SW480 (cell line): ENCODE data around the gene MED26.
A peak's percentile ranks its signal among the peaks of the same experiment; 100 is the strongest.
"Not testable (repeated sequence)": the region's sequence is repeated elsewhere in the genome, so short reads cannot be mapped to it uniquely, and the experiment has no call there.

Source experiments
- DNase-seq: peaks from one replicate; pipeline ENCODE4 v3.0.0-alpha.2; 2016; ENCODE audit warnings: low spot score

Gene MED26

DNA sequence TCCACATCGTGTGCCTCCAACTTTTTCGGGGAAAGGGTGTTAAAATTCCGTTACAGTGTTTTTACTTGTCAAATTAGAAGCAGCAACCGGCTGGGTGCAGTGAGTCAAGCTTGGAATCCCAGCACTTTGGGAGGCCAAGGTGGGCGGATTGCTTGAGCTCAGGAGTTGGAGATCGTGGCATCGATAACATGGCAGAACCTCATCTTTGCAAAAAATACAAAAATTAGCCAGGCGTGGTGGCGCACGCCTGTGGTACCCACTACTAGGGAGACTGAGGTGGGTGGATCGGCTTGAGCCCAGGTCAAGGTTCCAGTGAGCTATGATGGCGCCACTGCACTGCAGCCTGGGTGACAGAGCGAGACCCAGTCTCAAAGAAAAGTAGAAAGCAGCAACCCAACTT, 54.7 kb downstream of the MED26 start:
- no peak for DNase-seq

DNA sequence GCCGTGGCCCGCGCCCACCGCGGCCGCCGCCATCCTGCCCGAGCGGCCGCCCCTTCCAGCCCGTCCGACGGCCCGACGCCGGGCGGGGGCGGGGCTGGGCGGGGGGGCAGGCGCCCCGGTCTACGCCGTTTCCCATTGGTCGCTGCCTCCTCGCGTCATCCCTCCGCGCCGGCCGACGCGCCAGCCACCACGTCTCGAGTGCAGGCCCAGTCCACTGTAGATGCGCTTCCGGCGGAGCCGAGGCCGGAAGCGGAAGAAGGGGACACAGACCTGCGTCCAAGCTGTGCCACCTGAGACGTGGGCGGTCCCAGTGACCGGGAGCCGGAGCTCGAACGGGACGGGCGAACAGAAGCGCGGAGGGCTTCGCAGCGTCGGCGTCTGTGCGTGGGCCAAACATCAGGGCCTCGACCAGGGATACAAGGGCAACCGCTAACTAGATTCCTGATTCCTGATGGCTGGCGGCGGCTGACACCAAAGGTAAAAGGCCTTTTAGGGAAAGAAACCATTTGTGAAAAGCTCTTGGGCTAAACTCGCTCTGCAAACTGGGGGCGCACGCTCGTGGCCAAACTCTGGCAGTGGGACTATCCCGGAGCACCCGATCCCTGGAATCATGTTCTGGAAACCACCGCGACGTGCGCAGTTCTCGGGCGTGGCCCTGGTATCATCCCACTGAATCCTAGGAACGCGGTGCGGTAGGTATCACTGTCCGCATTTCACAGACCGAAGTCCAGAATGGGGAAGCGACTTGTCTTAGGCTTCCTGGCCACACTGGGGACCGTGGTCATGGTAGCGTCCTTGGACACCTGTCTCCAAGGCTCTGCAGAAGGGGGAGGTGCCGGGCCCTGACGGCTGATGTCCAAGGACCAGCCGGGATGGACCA, 55.4 kb downstream of the MED26 start, which contains the start of gene SLC35E1:
Gene SLC35E1, minus strand, starts transcription at position 84 of the 880 bp plus-strand sequence. Its CDS starts 51 bp downstream, at position 33.
- DNase-seq, result peak; percentile 97

DNA sequence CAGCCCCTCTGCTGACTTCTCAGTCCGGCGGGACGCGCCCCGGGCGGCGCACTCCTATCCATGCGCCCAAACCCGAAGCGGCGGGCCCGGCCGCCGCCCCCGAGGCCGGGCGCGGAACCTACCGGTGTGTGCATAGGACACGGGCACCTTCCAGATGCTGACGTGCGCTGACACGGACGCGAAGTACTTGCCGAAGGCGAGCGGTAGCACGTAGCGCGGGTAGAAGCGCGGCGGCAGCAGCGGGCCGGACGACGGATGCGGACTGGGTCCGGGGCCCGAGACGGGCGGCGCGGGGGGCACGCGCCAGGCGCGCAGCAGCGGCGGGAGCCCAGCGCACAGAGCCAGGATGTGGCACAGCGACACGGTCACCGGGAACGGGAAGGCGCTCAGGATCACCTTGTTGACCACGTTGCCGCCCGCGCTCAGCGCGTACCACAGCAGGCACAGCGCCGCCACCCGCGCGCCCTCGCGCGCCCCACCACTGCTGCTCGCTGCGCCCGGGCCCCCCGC, 56.1 kb downstream of the MED26 start:
- DNase-seq, result no peak

GRCh38 chr19:16571283-16571682, 56.7 kb downstream of the MED26 start:
- DNase-seq, result no peak

DNA sequence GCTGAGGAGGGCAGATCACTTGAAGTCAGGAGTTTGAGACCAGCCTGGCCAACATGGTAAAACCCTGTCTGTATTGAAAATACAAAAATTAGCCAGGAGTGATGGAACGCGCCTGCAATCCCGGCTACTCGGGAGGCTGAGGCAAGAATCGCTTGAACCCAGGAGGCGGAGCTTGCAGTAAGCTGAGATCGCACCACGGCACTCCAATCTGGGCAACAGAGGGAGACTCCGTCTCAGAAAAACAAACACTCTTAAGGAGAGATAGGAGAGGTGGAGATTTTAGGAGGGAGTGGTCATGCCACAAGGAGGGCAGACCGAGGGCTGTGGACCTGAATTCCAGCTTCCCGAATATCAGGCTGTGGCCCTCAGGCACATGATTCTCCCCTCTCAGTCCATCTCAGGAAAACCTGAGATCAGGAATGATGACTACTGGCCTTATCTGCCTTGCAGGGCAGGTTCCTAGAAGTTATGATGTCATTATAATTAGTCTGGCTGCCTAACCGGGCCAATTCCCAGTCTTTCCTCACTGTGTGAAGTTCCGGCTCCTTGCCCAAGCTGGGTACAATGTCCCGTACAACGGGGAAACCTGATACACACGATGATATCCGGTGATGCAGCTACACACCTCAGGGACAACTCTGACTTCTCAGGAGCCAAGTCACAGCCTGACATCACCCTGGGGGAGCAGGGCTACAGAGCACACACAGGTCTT, 58.2 kb downstream of the MED26 start:
- no peak for DNase-seq

DNA sequence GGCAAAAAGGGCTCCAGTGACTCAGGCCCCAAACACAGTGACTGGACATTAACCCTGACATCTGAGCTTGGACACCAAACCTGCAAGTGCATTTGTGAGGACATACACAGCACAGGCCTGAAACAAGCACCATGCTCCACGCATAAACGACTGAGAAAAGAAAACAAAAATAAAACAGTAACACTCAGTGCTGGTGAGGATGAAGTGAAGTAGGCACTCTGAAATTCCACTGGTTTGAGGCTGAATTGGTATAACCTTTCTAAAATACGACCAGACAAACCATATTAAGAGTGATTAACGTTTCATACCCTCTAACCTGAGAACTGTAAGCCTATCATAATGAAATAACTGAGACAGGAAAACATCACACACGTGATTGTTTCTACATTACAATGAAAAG, 61.3 kb downstream of the MED26 start:
- DNase-seq, result no peak

- no peak for DNase-seq
Measured at GRCh38 chr19:16566161-16566560, 61.8 kb downstream of the MED26 start.

DNA sequence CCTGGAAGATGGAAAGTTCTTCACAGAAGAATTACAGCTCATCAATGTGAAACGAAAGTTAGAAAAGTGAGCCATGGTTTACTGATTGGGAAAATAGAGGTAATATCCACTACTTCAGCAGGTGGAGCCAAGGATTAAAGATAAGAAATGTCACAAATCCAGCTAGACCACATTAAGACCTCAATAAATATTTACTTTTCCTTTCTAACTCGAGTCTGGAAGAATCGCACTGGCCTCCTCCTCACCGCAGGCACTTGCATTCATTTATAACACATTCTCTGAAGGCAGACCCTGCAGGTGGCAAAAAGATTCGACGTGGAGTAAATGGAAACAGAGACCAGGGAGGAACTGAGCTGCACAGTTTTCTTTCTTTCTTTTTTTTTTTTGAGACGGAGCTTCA, 63.2 kb downstream of the MED26 start:
- no peak for DNase-seq

DNA sequence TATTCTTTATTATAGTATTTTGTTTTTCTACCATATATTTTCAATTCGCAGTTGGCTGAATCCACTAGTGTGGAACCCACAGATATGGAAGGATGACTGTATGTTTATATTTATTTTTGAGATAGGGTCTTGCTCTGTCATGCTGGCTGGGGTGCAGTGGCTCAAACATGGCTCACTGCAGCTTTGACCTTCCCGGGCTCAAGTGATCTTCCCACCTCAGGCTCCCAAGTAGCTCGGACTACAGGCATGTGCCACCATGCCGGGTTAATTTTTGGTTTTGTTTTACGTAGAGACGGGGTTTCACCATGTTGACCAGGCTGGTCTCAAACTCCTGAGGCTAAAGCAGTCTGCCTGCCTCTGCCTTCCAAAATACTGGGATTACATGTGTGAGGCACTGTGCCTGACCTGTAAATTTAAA, 65.4 kb downstream of the MED26 start:
- DNase-seq, result no peak

DNA sequence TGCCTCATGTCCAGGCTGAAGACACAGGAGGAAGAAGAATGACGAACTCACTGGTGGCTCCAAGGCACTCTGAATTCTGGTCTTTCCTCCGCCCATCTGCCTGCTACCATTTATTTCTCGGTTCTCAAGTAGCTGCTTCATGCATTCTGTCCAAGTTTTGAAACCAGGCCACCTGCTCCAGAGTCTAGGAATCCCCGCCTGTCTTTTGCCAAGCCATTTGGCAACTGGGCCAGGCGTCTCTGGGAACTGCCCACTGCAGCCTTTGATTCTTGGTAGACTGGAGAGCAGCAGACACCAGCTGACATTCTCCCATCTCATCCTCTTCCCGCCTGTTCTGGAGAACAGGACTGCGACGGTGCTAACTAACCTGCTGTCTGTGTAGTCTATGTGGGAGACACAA, 66.6 kb downstream of the MED26 start:
- no peak for DNase-seq

- no peak for DNase-seq
Measured at GRCh38 chr19:16559780-16560276, 68.2 kb downstream of the MED26 start.

- no peak for DNase-seq
Measured at GRCh38 chr19:16554776-16555175, 73.2 kb downstream of the MED26 start.

GRCh38 chr19:16551902-16552301, 76.1 kb downstream of the MED26 start:
- DNase-seq, result not testable (repeated sequence)

- DNase-seq, result peak; percentile 31
Measured at GRCh38 chr19:16548956-16549355, 79.0 kb downstream of the MED26 start.

GRCh38 chr19:16544473-16545231, 83.4 kb downstream of the MED26 start:
- no peak for DNase-seq

GRCh38 chr19:16543734-16544133, 84.3 kb downstream of the MED26 start:
- not testable (repeated sequence) for DNase-seq

GRCh38 chr19:16542910-16543472, 85.0 kb downstream of the MED26 start:
- DNase-seq, result no peak

DNA sequence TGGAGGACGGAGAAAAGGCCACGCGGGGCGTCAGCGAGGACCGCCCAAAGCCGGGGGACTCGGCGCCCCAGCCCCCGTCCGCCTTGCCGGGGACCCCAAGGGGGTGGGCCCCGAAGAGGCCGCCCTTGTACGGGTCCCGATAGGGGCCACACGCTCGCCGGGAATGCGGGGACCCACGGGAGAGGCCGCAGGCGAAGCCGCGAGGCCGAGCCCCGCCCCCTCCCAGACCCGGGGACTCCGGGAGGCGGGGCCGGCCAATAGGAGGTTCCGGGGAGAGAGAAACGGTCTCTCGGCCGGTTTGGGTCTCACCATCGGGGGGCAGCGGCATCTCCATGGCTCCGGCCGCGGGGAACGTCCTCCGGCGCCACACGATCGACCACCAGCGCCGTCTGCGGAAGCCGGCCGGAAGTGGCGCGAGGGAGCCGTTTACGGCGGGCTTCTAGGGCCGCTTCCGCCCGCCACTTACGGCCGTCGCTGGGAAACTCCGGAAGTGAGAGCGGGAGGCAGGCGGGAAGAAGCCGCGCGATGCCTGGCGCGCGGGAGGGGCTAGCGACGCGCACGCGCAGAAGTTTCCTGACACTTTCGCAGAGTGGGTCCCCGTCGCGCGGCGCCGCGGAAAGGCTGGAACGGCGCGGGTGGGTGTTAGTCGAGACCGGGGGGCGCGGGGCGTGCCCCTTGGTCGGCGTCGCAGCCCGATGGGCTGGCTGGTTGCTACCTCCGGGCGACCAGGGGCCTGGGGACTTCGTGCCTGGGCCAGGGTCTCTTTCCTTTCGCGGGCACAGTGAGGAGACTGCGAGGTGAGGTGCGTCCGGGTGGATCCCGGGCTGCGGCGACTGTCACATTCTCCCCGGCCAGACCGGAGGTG, 85.7 kb downstream of the MED26 start, which contains the start of gene CHERP:
Gene CHERP, minus strand, starts transcription at position 393 of the 865 bp plus-strand sequence. Its CDS starts 59 bp downstream, at position 334.
- DNase-seq, result peak; percentile 94

DNA sequence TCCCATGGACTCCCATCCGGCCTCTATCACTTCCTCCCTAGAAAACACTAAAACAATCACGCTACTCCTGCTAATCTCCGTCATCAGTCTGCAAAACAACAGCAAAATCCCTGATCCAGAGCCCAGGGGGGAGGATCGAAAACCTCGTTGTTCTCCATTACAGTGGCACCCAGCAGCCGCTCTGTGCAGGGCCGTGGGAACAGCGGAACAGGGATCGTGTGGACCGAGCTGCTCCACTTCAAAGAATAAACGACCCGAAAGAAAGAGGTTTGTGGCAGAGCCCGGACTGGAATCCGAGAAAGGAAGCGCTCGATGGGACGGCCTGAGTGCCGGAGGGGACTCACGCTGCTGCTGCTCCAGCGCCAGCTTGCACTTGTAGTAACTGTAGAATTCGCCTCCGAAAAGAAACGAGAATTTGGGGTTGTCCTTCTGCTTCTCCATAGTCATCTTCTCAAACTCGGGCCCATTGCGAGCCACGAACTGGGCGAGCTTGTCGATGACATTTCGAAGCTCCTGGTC, 86.4 kb downstream of the MED26 start:
- DNase-seq, result no peak

- no peak for DNase-seq
Measured at GRCh38 chr19:16540948-16541347, 87.1 kb downstream of the MED26 start.
